Activated CD8-positive, alpha-beta memory T cell treated with anti-CD3 and anti-CD28 coated beads, Interleukin-2, amount 10 ng/mL, durations not matched to agents 7 days and 5 days (primary cell): ENCODE measurements around the gene UMODL1. TPM values are rescaled to one million over a fixed set of nuclear protein-coding genes. Genes with fewer than 3 reads are reported as not detected.

Experiments
- ATAC-seq: fragments of 150-1000 bp; cut with Tn5 transposase; one replicate; pipeline ENCODE4 v1.10.0; 2021; ENCODE audit warnings: moderate library complexity
- CTCF ChIA-PET: fragments of 350-600 bp; sonication (Branson Sonifier 250); formaldehyde crosslinking; loops from one replicate; lab custom pipeline; 2021; ENCODE audit warnings: antibody characterized with exemption; lab: Charles Lee
- DNase-seq: peaks from one replicate; pipeline ENCODE4 v3.0.0-alpha.2; 2020
- H3K27ac Mint-ChIP-seq: one replicate; pipeline ENCODE4 v1.8.0; 2021; ENCODE audit warnings: mild to moderate bottlenecking, mixed read lengths
- H3K27me3 Mint-ChIP-seq: one replicate; pipeline ENCODE4 v1.8.0; 2021; ENCODE audit warnings: mixed read lengths
- H3K36me3 Mint-ChIP-seq: one replicate; pipeline ENCODE4 v1.8.0; 2021; ENCODE audit warnings: mild to moderate bottlenecking, mixed read lengths
- H3K4me1 Mint-ChIP-seq: one replicate; pipeline ENCODE4 v1.8.0; 2021; ENCODE audit warnings: mixed read lengths
- H3K4me3 Mint-ChIP-seq: one replicate; pipeline ENCODE4 v1.8.0; 2021; ENCODE audit warnings: mild to moderate bottlenecking, moderate library complexity, mixed read lengths
- H3K9me3 Mint-ChIP-seq: one replicate; pipeline ENCODE4 v1.8.0; 2022; ENCODE audit warnings: low read depth, mixed read lengths
- total RNA-seq, 2 experiments: library from RNA; stranded (reverse); gene quantifications; one replicate each; pipeline ENCODE4 v1.2.3, GENCODE V29; 2021

Gene UMODL1
- total RNA-seq, 2 experiments from 2014 or later = 0.05 TPM; not detected in 1

DNA sequence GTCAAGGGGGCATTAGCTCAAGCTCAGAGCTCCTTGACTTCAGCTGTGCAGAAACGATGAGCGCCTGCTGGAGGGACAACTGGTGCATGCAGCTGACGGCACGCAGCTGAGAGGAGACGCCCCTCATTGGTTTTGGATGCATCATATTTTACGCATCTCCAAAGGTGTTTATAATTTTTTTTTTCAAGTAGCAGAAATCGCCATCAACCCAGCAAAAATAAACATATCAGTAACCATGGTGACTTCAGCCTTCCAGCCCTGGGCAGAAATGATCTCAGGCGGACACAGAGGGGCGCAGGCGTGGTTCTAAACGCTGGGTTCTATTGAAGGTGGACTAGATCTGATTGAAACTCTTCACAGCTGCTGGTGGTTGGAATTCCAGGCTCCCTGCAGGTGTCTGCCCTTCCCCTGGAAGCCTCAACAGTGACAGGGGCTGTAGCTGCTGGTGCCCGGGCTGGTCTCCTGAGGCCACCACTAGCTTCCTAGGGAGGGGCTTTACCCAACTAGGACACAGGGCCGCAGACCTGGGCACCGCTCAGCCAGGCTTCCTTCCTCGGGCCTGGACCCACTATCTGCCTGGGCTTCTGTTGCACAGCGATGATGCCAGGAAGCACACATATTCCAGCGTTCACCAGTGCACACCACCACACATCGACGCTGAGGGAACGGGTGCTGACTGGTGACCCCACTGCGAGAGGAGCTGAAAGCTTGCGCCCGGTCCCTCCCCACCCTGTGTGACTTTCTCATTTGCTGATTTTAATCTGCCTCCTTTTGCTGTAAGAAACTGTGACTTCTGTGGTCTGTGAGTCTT, 84.1 kb downstream of the UMODL1 start:
- no peak for ATAC-seq
- H3K27me3 Mint-ChIP-seq = peaks cover 17% of the 10 kb centered on the region
- no peak for DNase-seq
- no peak overlapping the region for H3K4me3 Mint-ChIP-seq
- CTCF ChIA-PET = no interaction called here
- no peak overlapping the region for H3K27ac Mint-ChIP-seq
- H3K4me1 Mint-ChIP-seq = no peaks in the 10 kb centered on the region
- no peaks in the 10 kb centered on the region for H3K36me3 Mint-ChIP-seq
- no peaks in the 10 kb centered on the region for H3K9me3 Mint-ChIP-seq

DNA sequence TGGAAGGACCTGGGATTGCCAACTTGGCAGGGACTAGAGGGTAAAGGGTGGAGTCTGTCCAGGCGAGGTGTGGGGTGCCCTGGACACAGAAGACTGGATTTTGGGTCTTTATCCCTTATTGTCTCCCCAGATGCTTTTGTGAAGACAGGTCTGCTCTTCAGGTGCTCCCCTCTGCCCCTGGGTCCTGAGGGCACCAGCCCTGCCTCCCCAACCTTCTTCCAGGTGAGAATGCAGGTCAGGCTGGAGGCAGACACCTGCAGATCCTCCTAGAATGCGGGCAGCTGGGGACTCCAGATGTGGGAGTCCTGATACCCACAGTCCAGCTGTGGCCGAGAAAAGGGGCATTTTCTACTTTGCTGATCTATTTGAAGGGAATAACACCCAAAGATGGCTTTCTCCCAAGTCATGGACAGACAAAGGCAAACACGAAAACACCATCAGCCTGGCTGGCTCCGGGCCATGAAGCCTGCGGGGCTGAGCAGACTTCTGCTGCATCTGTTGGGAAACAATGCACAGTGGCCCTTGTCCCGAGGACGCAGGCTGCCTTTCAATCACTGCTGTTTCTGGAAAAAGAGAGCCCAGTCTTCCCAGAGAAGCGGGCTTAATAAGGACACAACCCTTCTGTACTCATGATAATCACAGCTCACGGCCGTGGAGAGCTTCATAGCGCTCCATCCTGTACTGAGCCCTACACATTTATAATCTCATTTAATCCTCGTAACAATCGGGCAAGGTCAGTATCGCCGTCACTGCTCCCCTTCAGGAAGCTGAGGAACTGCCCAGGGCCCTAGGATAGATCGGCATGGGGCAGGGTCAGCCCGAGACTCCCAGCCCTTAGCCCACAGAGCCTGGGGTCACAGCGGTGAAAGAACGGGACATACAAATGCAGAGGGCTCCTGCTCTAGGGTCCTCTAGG, 85.8 kb downstream of the UMODL1 start:
- Mint-ChIP-seq H3K4me1 (peaks cover 10% of the 10 kb centered on the region), H3K4me3 (no peak overlapping the region), H3K27me3 (peaks cover 17% of the 10 kb centered on the region), H3K36me3 (no peaks in the 10 kb centered on the region), H3K9me3 (no peaks in the 10 kb centered on the region), H3K27ac (no peak overlapping the region)
- no peak for ATAC-seq
- DNase-seq = peak; percentile 32
- CTCF ChIA-PET = interaction anchor here (0.8 to 1.1 kb wide), 3 partner anchors 11 to 102 kb away, joined by 3 read pairs; no protein-coding TSS in a partner anchor

DNA sequence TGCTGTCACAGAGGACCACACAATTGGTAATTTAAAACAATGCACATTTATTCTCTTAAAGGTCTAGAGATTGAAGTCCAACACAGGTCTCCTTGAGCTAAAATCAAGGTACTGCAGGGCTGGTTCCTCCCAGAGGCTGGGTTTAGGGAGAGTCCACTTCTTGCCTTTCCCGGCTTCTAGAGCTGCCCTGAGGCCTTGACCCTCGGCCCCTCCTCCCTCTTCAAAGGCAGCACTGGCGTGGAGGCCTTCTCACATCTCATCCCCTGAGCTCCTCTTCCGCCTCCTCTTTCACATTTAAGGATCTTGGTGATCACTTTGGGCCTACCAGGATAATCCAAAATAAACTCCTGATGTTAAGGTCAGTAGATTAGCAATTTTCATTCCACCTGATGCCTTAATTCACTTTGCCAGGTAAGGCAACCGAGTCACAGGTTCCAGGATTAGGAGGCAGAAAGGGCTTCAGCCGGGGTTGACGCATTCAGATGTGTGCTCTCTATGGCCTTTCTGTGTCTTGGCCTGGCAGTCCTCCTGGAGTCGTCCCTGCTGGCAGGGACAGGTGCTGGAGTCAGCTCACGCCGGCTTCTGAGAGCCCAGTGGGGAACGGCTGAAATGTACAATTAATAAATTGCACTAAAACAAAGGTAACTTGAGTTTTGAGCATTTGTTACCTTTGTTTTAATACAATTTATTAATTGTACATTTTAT, 86.6 kb downstream of the UMODL1 start:
- DNase-seq = no peak
- CTCF ChIA-PET = interaction anchor here (0.8 to 1.4 kb wide), 4 partner anchors 10 to 101 kb away, joined by 3 read pairs; no protein-coding TSS in a partner anchor
- no peaks in the 10 kb centered on the region for H3K9me3 Mint-ChIP-seq

DNA sequence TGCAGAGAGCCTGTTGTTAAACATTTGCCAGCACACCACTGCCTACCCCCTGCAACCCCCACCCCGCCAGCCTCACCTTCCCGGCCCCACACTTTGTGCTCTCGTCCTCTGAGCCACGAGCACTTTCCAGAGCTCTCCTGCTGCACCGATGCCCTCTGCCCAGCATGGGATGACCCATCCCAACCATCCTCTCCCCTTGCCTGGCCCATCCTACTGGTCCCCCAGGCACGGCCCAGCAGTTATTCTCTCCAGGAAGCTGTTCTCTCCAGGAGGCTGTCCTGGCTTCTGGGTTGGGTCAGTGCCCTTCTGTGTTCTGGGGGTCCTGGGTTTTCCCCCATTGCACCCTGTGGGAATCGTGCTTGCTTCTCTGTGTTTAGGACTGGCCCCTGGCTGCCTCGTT, 87.7 kb downstream of the UMODL1 start:
- H3K27me3 Mint-ChIP-seq = peaks cover 6% of the 10 kb centered on the region

More for the DNA sequence above, 86.6 kb downstream of the UMODL1 start:
- Mint-ChIP-seq H3K27ac (no peak overlapping the region), H3K36me3 (no peaks in the 10 kb centered on the region), H3K27me3 (peaks cover 12% of the 10 kb centered on the region), H3K4me3 (no peak overlapping the region), H3K4me1 (peaks cover 18% of the 10 kb centered on the region)
- ATAC-seq = no peak

DNA sequence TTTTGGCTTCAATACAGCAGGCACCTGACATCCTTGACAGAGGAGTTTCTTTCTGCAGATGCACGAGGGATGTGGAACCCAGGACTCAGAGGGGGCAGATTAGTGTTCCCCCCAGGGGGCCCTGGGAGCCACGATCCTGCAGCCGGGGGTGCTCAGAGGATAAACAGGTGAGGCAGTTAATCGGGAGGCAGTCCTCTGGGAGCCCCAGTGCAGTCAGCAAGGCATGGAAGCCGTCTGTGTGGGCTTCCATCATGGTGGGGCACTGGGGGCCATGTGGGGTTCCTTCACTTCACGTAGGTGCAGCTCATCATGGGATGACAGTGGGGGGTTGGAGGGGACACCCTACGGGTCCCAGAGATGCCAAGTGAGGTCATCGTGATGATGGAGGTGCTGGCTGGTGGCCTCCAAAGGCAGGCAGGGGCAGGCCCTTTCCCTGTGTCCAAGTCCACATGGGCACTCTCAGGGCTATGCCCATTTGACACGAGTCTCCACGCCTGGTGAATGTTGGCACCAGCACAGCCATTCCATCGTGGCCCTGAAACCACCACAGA, 88.5 kb downstream of the UMODL1 start:
- peaks cover 6% of the 10 kb centered on the region for H3K27me3 Mint-ChIP-seq
- H3K27ac Mint-ChIP-seq = no peak overlapping the region
- ATAC-seq = no peak
- no peak overlapping the region for H3K4me3 Mint-ChIP-seq
- peaks cover 24% of the 10 kb centered on the region for H3K4me1 Mint-ChIP-seq
- DNase-seq = no peak
- no peaks in the 10 kb centered on the region for H3K9me3 Mint-ChIP-seq
- no peaks in the 10 kb centered on the region for H3K36me3 Mint-ChIP-seq
- CTCF ChIA-PET = interaction anchor here (1.0 to 2.1 kb wide), 2 partner anchors 14 to 99 kb away, joined by 4 to 7 read pairs; no protein-coding TSS in a partner anchor

More for the DNA sequence above, 87.7 kb downstream of the UMODL1 start:
- CTCF ChIA-PET = interaction anchor here (1.0 to 2.1 kb wide), 3 partner anchors 11 to 100 kb away, joined by 3 to 7 read pairs (median 4); no protein-coding TSS in a partner anchor
- H3K4me1 Mint-ChIP-seq = peaks cover 19% of the 10 kb centered on the region
- no peaks in the 10 kb centered on the region for H3K36me3 Mint-ChIP-seq
- no peak overlapping the region for H3K27ac Mint-ChIP-seq
- H3K9me3 Mint-ChIP-seq = no peaks in the 10 kb centered on the region
- no peak for ATAC-seq
- no peak for DNase-seq
- no peak overlapping the region for H3K4me3 Mint-ChIP-seq

DNA sequence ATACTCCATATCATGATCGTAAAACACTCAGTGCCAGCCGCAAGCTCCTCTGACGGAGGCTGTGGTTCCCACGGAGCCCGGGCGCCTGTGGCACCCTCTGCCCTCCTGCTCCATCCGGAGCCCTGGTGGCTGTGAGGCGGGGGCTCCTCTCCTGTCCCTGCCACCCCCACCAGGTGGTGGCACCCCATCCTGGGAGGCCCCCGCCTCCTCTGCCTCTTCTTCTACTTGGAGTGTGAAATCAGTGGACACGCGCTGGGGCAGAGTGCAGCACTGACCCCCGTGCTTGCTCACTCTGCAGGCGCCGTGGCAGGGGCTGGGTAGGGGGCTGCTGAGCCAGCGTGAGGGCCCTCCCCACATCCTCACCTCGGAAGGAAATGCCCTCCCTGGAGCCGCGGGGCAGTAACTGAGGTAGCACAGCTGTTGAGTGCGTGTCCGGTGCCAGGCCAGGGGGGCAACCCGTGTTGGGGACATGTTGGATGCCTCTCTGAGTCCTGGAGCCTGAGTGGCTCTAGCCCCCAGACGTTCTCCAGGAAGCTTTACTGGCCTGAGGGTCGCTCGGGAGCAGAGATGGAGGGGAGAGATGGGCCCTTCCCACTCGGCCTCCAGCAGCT, 89.1 kb downstream of the UMODL1 start:
- Mint-ChIP-seq H3K27me3 (peaks cover 6% of the 10 kb centered on the region), H3K36me3 (no peaks in the 10 kb centered on the region), H3K9me3 (no peaks in the 10 kb centered on the region), H3K4me3 (no peak overlapping the region), H3K27ac (no peak overlapping the region), H3K4me1 (peaks cover 25% of the 10 kb centered on the region)
- DNase-seq (no peak), ATAC-seq (no peak)
- CTCF ChIA-PET = interaction anchor here (1.7 to 2.1 kb wide), 2 partner anchors 15 to 99 kb away, joined by 7 read pairs; no protein-coding TSS in a partner anchor

DNA sequence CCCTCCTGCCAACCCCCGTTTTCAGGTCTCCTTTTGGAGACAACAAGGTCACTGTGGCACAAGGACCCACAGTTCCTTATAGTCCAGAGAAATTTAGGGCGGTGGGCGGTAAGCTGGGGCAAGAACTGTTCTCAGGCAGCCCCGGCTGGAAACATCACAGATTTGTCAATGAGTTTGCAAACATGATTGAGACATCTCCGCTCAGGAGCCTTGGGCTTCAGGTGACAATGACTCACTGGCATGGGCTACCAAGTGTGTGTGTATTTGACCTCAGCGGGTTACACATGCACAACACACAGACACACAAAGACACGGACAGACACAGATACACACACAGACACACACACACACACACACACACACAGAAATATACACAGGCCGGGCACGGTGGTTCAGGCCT, 89.6 kb downstream of the UMODL1 start:
- peaks cover 25% of the 10 kb centered on the region for H3K4me1 Mint-ChIP-seq
- ATAC-seq = no peak
- H3K27ac Mint-ChIP-seq = no peak overlapping the region
- H3K4me3 Mint-ChIP-seq = no peak overlapping the region
- peak; percentile 26 for DNase-seq
- H3K9me3 Mint-ChIP-seq = no peaks in the 10 kb centered on the region
- no peaks in the 10 kb centered on the region for H3K36me3 Mint-ChIP-seq
- CTCF ChIA-PET = interaction anchor here (1.7 to 2.1 kb wide), 2 partner anchors 15 to 99 kb away, joined by 7 read pairs; no protein-coding TSS in a partner anchor
- peaks cover 6% of the 10 kb centered on the region for H3K27me3 Mint-ChIP-seq

DNA sequence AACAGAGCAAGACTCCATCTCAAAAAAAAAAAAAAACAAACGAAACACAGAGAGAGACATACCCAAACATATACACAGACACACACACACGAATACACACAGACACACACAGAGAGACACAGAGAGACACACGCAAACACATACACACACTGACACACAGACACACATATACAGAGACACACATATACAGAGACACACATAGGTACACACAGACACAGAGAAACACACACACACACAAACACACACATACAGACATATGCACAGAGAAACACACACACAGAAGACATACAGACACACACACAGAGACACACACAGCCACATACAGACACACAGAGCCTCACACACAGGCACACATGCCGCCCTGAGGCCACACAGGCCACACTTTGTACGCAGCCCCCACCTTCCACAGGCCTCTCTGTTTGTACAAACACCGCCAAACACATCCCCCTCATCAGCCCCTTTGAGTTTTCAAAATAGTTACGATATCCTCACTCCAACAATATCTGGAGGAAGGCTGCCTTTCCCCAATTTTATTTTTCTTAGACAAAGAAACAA, 90.4 kb downstream of the UMODL1 start:
- Mint-ChIP-seq H3K27ac (peak overlapping the region; percentile 2), H3K36me3 (no peaks in the 10 kb centered on the region), H3K4me3 (no peak overlapping the region), H3K9me3 (no peaks in the 10 kb centered on the region), H3K27me3 (peaks cover 6% of the 10 kb centered on the region), H3K4me1 (peaks cover 25% of the 10 kb centered on the region)
- DNase-seq (no peak), ATAC-seq (no peak)
- CTCF ChIA-PET = interaction anchor here (1.7 kb wide), 1 partner anchor 98 kb away, joined by 7 read pairs; no protein-coding TSS in a partner anchor

DNA sequence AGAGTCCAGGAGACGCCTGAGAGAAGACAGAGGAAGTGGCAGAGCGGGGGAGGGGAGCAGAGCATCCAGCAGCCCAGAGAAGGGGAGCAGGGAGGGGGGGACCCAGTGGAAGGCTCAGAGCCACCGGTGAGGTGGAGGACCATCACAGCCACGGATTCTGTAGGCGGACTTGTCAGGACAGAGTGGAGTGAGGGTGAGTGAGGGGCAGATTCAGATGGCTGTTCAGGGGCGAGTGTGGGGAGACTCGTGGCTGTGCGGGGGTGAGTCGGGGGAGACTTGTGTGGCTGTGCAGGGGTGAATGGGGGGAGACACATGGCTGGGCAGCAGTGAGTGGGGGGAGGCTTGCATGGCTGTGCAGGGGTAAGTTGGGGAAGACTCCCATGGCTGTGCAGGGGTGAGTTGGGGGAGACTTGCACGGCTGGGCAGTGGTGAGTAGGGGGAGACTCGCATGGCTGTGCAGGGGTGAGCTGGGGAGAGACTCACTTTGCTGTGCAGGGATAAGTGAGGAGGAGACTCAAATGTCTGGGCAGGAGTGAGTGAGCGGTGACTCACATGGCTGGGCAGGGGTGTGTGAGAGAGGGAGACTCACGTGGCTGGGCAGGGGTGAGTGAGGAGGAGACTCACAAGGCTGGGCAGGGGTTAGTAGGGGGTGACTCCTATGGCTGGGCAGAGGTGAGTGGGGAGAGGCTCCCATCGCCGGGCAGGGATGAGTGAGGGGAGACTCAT, 91.0 kb downstream of the UMODL1 start:
- CTCF ChIA-PET = no interaction called here
- Mint-ChIP-seq H3K27ac (peak overlapping the region; percentile 2), H3K9me3 (no peaks in the 10 kb centered on the region), H3K4me1 (peaks cover 25% of the 10 kb centered on the region), H3K4me3 (no peak overlapping the region), H3K36me3 (no peaks in the 10 kb centered on the region), H3K27me3 (peaks cover 6% of the 10 kb centered on the region)
- ATAC-seq (no peak), DNase-seq (peak; percentile 45)

DNA sequence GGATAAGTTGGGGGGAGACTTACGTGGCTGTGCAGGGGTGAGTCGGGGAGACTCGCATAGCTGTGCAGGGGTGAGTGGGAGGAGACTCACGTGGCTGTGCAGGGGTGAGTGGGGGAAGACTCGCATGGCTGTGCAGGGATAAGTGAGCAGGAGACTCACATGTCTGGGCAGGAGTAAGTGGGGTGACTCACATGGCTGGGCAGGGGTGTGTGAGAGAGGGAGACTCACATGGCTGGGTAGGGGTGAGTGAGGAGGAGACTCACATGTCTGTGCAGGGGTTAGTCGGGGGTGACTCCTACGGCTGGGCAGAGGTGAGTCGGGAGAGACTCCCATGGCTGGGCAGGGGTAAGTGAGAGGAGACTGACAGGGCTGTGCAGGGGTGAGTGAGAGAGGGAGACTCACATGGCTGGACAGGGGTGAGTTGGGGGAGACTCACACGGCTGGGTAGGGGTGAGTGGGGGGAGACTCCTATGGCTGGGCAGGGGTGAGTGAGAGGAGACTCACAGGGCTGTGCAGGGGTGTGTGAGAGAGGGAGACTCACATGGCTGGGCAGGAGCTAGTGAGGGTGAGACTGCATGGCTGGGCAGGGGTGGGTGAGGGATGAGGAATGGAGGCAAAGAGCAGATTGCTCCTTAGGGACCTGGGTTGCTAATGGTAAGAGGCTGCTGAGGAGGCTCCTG, 91.9 kb downstream of the UMODL1 start:
- H3K4me3 Mint-ChIP-seq = no peak overlapping the region
- CTCF ChIA-PET = interaction anchor here (0.7 to 5.1 kb wide), 5 partner anchors 65 to 106 kb away, joined by 3 to 106 read pairs (median 8); no protein-coding TSS in a partner anchor
- ATAC-seq (no peak), DNase-seq (peak; percentile 39)
- H3K27me3 Mint-ChIP-seq = peaks cover 4% of the 10 kb centered on the region
- no peak overlapping the region for H3K27ac Mint-ChIP-seq
- no peaks in the 10 kb centered on the region for H3K9me3 Mint-ChIP-seq
- no peaks in the 10 kb centered on the region for H3K36me3 Mint-ChIP-seq
- H3K4me1 Mint-ChIP-seq = peaks cover 25% of the 10 kb centered on the region

DNA sequence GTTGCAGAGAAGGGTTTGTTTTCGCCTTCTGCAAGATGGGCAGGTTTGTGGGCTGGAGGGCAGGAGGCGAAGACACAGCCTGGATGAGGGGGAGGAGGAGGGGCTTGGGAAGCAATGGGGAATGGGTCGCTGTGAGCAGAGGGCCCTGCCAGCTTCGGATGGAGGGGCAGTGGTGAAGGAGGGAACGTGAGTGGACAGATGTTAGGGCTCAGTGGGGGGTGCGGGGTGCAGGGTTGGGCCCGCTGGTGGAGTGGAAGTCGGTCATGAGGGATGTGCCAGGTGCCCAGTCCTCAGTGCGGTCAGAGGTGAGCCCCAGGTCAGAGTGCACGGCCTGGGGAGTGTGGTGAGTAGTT, 92.4 kb downstream of the UMODL1 start:
- Mint-ChIP-seq H3K4me1 (peaks cover 25% of the 10 kb centered on the region), H3K36me3 (no peaks in the 10 kb centered on the region), H3K27me3 (peaks cover 4% of the 10 kb centered on the region), H3K27ac (no peak overlapping the region), H3K4me3 (no peak overlapping the region), H3K9me3 (no peaks in the 10 kb centered on the region)
- ATAC-seq (no peak), DNase-seq (peak; percentile 32)
- CTCF ChIA-PET = interaction anchor here (0.7 to 5.1 kb wide), 16 partner anchors 18 to 147 kb away, joined by 3 to 106 read pairs (median 4); no protein-coding TSS in a partner anchor
